Measurements from ENCODE around the gene CUX1.

- TF ChIP-seq, protein P1, sequence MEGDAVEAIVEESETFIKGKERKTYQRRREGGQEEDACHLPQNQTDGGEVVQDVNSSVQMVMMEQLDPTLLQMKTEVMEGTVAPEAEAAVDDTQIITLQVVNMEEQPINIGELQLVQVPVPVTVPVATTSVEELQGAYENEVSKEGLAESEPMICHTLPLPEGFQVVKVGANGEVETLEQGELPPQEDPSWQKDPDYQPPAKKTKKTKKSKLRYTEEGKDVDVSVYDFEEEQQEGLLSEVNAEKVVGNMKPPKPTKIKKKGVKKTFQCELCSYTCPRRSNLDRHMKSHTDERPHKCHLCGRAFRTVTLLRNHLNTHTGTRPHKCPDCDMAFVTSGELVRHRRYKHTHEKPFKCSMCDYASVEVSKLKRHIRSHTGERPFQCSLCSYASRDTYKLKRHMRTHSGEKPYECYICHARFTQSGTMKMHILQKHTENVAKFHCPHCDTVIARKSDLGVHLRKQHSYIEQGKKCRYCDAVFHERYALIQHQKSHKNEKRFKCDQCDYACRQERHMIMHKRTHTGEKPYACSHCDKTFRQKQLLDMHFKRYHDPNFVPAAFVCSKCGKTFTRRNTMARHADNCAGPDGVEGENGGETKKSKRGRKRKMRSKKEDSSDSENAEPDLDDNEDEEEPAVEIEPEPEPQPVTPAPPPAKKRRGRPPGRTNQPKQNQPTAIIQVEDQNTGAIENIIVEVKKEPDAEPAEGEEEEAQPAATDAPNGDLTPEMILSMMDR (IDR thresholded peaks at IDR 0.05), result no peak
- TF ChIP-seq POLR2A (IDR thresholded peaks at IDR 0.05), result no peak
Measured at GRCh38 chr7:102191556-102192379, 374.3 kb downstream of the CUX1 start.

All from body of pancreas (tissue), 4 donors.